ENCODE measurements around the gene UBE2Z. TPM values are rescaled to one million over a fixed set of nuclear protein-coding genes. Genes with fewer than 3 reads are reported as not detected.

The UBE2Z gene
- 116 to 132 TPM (median 122 TPM) in 5 replicates for total RNA-seq (2022; extraction: Qiagen RNA extraction)

GRCh38 chr17:48908047-48908843 is at the start of gene UBE2Z:
Gene UBE2Z (plus strand): TSS chr17:48908407. CDS start chr17:48908504, 97 bp downstream.

GRCh38 chr17:48944515-48945260 is 36.5 kb downstream of the UBE2Z start, which contains the start of gene SNF8:
Gene SNF8 (minus strand): TSS chr17:48944842. CDS start chr17:48944734, 108 bp downstream.

Other genes starting within 250 kb of the UBE2Z start
- not detected in 5 replicates for gene PRAC1, start 185.9 kb upstream of the UBE2Z start, total RNA-seq (2022; extraction: Qiagen RNA extraction)
- not detected in 5 replicates for gene PRAC2, start 185.2 kb upstream of the UBE2Z start, total RNA-seq (2022; extraction: Qiagen RNA extraction)
- 1.8 to 2.1 TPM (median 2.0 TPM) in 5 replicates for gene HOXB13, start 179.7 kb upstream of the UBE2Z start, total RNA-seq (2022; extraction: Qiagen RNA extraction)
- 0.44 to 0.85 TPM (median 0.51 TPM) in 5 replicates for gene TTLL6, start 91.2 kb upstream of the UBE2Z start, total RNA-seq (2022; extraction: Qiagen RNA extraction)
- 70.2 to 89.4 TPM (median 77.2 TPM) in 5 replicates for gene CALCOCO2, start 77.4 kb upstream of the UBE2Z start, total RNA-seq (2022; extraction: Qiagen RNA extraction)
- gene ATP5MC1, start 15.6 kb upstream of the UBE2Z start, total RNA-seq (2022; extraction: Qiagen RNA extraction): 499 to 625 TPM (median 550 TPM) in 5 replicates
- gene SNF8, start 36.4 kb downstream of the UBE2Z start, total RNA-seq (2022; extraction: Qiagen RNA extraction): 276 to 322 TPM (median 315 TPM) in 5 replicates
- 3.1 to 5.3 TPM (median 4.5 TPM) in 5 replicates for gene GIP, start 60.2 kb downstream of the UBE2Z start, total RNA-seq (2022; extraction: Qiagen RNA extraction)
- 52.8 to 81.7 TPM (median 76.0 TPM) in 5 replicates for gene IGF2BP1, start 89.0 kb downstream of the UBE2Z start, total RNA-seq (2022; extraction: Qiagen RNA extraction)
- 0.27 to 0.62 TPM (median 0.38 TPM) in 5 replicates for gene B4GALNT2, start 224.4 kb downstream of the UBE2Z start, total RNA-seq (2022; extraction: Qiagen RNA extraction)

All from A549 treated with AZD2906 at 1 μM for 4 hours (cell line).